GM18868 (cell line): ENCODE data around the gene RMRP.
A peak's percentile ranks its signal among the peaks of the same experiment; 100 is the strongest.
"Not testable (repeated sequence)": the region's sequence is repeated elsewhere in the genome, so short reads cannot be mapped to it uniquely, and the experiment has no call there.

Source experiments
- ATAC-seq: cut with Tn5 transposase; IDR thresholded peaks from one replicate; pipeline ENCODE4 v1.9.1; 2021; ENCODE audit warnings: mild to moderate bottlenecking, moderate library complexity; ENCODE audit not compliant: unreplicated experiment

Gene RMRP

GRCh38 chr9:35616681-35617459, 40.9 kb downstream of the RMRP start:
- ATAC-seq = peak; percentile 38

GRCh38 chr9:35615981-35616680, 41.7 kb downstream of the RMRP start:
- no peak for ATAC-seq

GRCh38 chr9:35612843-35613242, 45.0 kb downstream of the RMRP start:
- ATAC-seq = no peak

GRCh38 chr9:35612066-35612465, 45.8 kb downstream of the RMRP start:
- ATAC-seq = not testable (repeated sequence)

- ATAC-seq = peak; percentile 59
Measured at GRCh38 chr9:35611230-35611797, 46.5 kb downstream of the RMRP start.

- no peak for ATAC-seq
Measured at GRCh38 chr9:35609820-35610163, 48.0 kb downstream of the RMRP start.

- no peak for ATAC-seq
Measured at GRCh38 chr9:35609001-35609819, 48.6 kb downstream of the RMRP start.

GRCh38 chr9:35608221-35608620, 49.6 kb downstream of the RMRP start:
- no peak for ATAC-seq
